Stimulated activated CD4-positive, alpha-beta T cell treated with anti-CD3 and anti-CD28 coated beads, Interleukin-2, amount 100 ng/mL, for 4 hours (primary cell): ENCODE data around the gene SLC37A1.
"Not testable (repeated sequence)": the region's sequence is repeated elsewhere in the genome, so short reads cannot be mapped to it uniquely, and the experiment has no call there.

Experiments used
- DNase-seq: peaks from one replicate; pipeline ENCODE4 v3.0.0-alpha.2; 2020; ENCODE audit warnings: low read depth

The SLC37A1 gene

GRCh38 chr21:42513151-42513984 lies at the start of gene SLC37A1:
Gene SLC37A1 (plus strand): TSS chr21:42513852. CDS start chr21:42518455, 4,603 bp downstream.
- peak; percentile 26 for DNase-seq

GRCh38 chr21:42463861-42464515 lies 49.7 kb upstream of the SLC37A1 start:
- DNase-seq, result peak; percentile 57

- no peak for DNase-seq
Measured at GRCh38 chr21:42465008-42465802, 48.4 kb upstream of the SLC37A1 start.

GRCh38 chr21:42465803-42466127 lies 47.9 kb upstream of the SLC37A1 start:
- no peak for DNase-seq

GRCh38 chr21:42466700-42467099 lies 47.0 kb upstream of the SLC37A1 start:
- no peak for DNase-seq

- no peak for DNase-seq
Measured at GRCh38 chr21:42467140-42467983, 46.3 kb upstream of the SLC37A1 start.

- DNase-seq, result no peak
Measured at GRCh38 chr21:42468491-42469131, 45.0 kb upstream of the SLC37A1 start.

GRCh38 chr21:42469272-42469671 lies 44.4 kb upstream of the SLC37A1 start:
- no peak for DNase-seq

- not testable (repeated sequence) for DNase-seq
Measured at GRCh38 chr21:42469726-42470125, 43.9 kb upstream of the SLC37A1 start.

GRCh38 chr21:42471206-42471605 lies 42.4 kb upstream of the SLC37A1 start:
- DNase-seq, result no peak

- no peak for DNase-seq
Measured at GRCh38 chr21:42471716-42472330, 41.8 kb upstream of the SLC37A1 start.

GRCh38 chr21:42472521-42472920 lies 41.1 kb upstream of the SLC37A1 start:
- DNase-seq, result no peak

- no peak for DNase-seq
Measured at GRCh38 chr21:42473498-42474042, 40.1 kb upstream of the SLC37A1 start.

- no peak for DNase-seq
Measured at GRCh38 chr21:42474043-42474831, 39.4 kb upstream of the SLC37A1 start.

GRCh38 chr21:42475036-42475435 lies 38.6 kb upstream of the SLC37A1 start:
- DNase-seq, result no peak

- no peak for DNase-seq
Measured at GRCh38 chr21:42475526-42476387, 37.9 kb upstream of the SLC37A1 start.

- no peak for DNase-seq
Measured at GRCh38 chr21:42476388-42477331, 37.0 kb upstream of the SLC37A1 start.

- no peak for DNase-seq
Measured at GRCh38 chr21:42478504-42478903, 35.1 kb upstream of the SLC37A1 start.
